Eye (tissue), 1 donor: ENCODE measurements around the gene KDM8.
"Not testable (repeated sequence)": the region's sequence is repeated elsewhere in the genome, so short reads cannot be mapped to it uniquely, and the experiment has no call there.

Experiments used
- DNase-seq: peaks from one replicate; pipeline ENCODE4 v3.0.0-alpha.2; 2015

KDM8 gene

GRCh38 chr16:27245276-27246172 lies 42.2 kb downstream of the KDM8 start:
- DNase-seq = peak; percentile 83

DNA sequence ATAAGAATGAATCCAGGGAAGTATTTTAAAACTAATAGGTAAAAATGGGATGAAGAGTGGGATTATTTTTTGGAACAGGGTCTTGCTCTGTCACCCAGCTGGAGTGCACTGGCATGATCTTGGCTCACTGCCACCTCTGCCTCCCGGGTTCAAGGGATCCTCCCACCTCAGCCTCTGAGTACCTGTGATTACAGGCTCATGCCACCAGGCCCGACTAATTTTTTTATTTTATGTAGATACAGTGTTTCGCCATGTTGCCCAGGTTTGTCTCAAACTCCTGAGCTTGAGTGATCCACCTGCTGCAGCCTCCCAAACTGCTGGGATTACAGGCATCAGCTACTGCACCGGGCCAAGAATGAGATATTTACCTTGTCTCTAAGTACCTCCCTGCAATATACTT lies 43.1 kb downstream of the KDM8 start:
- no peak for DNase-seq

DNA sequence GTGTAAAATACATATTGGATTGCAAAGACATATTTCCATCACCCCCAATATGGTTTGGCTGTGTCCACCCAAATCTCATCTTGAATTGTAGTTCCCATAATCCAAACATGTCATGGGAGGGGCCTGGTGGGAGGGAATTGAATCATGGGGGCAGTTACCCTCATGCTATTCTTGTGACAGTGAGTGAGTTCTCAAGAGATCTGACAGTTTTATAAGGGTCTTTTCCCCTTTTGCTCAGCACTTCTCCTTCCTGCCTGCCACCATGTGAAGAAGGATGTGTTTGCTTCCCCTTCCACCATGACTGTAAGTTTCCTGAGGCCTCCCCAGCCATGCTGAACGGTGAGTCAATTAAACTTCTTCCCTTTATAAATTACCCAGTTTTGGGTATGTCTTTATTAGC lies 43.8 kb downstream of the KDM8 start:
- DNase-seq = not testable (repeated sequence)

- no peak for DNase-seq
These were observed 44.7 kb downstream of the KDM8 start for GRCh38 chr16:27248036-27248435.

- DNase-seq = not testable (repeated sequence)
These were observed 45.6 kb downstream of the KDM8 start for GRCh38 chr16:27248886-27249285.

DNA sequence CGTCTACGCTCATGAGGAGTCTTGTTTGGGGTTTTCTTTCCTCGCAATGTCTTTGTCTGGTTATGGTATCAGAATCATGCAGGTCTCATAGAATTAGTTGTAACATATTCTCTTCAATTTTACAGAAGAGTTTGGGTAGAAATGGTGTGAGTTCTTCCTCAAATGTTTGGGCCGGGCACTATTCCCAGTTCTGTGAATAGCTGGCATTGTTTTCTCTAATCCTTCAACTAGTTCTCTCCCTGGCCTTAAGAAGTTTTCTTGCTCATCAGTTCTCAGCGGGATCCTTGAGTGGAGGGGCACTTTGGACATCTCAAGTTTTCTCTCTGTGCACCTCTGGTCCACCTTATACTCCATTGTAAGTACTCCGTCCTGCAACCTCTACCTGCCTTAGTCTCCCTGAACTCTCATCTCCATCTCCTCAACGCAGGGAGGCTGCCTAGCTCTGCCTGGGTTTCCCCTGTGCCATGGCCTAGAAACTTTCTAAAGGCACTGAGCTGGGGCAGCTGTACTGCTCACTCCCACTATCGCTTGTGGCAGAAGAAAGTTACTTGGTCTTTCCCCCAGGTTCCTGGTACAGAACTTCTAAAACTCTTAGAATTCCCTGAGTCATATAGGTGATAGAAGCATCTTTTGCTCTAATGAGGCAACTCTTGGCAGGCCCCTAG lies 48.3 kb downstream of the KDM8 start:
- no peak for DNase-seq

GRCh38 chr16:27252206-27252585 lies 48.9 kb downstream of the KDM8 start:
- DNase-seq = no peak

DNA sequence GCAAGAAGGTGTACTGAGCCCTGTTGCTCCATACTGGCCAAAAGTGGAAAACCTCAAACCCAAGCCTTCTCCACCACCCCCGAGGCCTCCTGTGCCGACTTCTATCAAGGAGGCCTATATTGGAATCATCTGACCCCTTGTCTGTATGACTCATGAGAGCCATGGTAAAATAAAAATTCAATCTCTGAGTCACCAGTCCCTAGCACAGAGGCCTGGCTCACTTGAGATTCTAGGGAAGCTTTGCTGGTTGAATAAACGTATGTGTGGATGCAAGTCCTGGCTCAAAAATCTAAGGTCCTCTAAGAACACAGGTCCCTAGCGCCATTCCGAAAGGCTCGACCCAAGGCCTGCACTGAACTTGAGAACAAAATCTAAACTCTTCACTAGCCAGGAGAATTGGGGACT lies 50.2 kb downstream of the KDM8 start:
- no peak for DNase-seq

DNA sequence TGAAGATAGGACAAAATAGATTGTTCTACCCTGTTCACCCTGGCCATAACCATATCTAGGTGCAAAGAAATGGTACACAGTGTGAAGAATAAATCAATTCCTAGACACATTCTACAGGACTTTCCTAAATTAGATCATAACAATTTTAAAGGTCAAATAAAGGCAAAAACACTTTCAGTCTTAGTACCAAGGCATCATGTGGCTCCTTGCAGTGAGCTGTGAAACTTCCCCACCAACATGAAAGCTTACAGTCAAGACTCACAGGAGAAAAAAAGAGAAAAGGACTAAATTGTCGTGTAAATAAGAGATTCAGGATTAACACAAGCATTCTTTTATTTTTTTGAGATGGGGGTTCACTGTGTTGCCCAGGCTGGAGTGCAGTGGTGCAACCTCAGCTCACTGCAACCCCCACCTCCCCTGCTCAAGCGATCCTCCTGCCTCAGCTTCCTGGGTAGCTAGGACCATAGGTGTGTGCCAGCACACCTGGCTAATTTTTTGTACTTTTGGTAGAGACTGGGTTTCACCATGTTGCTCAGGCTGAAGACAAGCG lies 51.0 kb downstream of the KDM8 start:
- DNase-seq = no peak

DNA sequence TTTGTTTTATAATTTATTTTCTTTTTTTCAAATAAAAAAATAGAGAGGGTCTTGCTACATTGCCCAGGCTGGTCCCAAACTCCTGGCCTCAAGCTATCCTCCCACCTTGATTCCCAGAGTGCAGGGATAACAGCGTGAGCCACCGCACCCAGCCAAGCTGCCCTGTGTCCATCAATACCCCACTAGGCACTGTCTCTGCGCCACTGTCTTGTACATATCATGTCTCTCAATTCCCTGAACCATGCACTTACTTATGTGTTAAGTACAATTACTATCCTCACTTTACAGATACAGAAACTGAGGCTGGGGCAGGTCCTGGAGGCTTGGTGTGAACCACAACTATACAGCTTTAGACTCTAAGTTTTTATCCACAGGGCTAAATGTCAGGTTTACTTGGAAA lies 53.5 kb downstream of the KDM8 start:
- no peak for DNase-seq

- DNase-seq = no peak
These were observed 53.9 kb downstream of the KDM8 start for GRCh38 chr16:27257271-27257670.

GRCh38 chr16:27258241-27258734 lies 55.0 kb downstream of the KDM8 start:
- DNase-seq = no peak

DNA sequence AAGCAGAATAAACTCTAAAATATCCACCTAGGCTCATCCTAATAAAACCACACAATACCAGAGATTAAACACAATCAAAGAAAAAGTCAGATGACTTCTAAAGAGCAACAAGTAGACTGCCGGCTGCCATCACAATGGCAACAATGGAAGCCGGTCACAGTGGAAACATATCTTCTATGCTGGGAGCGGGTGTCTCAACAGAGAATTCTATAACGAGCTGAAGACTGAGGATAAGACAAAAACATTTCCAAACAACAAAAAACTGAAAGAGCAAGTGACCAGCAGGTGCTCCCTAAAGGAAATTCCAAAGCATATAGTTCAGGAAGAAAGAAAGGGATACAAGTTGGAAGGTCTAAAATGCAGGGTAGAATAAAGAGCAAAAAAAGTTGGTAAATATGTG lies 56.4 kb downstream of the KDM8 start:
- no peak for DNase-seq

DNA sequence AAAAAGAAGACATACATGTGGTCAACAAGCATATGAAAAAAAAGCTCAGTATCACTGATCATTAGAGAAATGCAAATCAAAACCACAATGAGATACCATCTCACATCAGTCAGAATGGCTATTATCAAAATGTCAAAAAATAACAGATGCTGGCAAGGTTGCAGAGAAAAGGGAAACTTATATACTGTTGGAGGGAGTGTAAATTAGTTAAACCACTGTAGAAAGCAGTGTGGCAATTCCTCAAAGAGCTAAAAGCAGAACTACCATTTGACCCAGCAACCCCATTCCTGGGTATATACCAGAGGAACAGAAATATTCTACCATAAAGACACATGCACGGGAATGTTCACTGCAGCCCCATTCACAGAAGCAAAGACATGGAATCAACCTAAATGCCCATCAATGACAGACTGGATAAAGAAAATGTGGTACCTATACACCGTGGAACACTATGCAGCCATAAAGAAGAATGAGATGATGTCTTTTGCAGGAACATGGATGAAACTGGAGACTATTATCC lies 59.6 kb downstream of the KDM8 start:
- DNase-seq = not testable (repeated sequence)

GRCh38 chr16:27264151-27264550 lies 60.8 kb downstream of the KDM8 start:
- DNase-seq = no peak

- DNase-seq = no peak
These were observed 62.7 kb downstream of the KDM8 start for GRCh38 chr16:27265982-27266381.

- peak; percentile 8 for DNase-seq
These were observed 63.8 kb downstream of the KDM8 start for GRCh38 chr16:27267037-27267677.

DNA sequence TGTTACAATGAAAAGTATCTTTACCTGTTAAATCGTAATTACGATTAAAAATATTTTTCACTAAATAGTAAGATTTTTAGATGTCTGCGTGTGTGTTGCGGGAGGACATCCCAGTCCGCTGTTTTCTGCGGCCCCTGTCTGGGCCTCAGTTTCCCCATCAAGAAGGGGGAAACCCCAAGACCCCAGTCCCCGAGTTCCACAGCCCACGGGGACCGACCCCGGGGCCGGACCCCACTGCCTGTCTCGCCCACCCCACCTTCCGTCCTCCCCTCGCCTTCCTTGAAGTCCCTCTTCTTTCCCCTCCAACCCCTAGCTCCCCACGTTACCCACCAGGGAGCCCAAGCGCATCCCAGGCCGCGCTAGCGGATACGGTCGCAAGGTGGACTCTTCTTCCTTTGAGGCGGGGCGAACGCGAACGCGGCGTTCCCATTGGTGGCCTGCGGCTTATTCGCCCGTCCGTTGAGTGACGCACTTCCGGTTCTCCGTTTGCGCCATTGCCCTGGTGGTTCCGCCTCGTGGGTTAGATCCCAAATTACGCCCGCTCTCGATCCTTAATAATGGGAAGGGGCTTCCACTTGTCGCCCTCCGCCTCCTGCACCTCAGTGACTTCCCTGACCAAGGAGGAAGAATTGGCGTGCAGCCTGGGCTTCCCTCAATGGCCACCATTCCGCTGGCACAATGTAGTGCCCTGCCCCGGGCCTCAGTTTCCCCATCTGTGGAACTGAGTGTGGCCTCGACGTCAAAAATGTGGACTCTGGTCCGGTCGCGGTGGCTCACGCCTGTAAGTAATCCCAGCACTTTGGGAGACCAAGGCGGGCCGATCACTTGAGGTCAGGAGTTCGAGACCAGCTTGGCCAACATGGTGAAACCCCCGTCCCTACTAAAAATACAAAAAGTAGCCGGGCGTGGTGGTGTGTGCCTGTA lies 65.3 kb downstream of the KDM8 start, which contains the start of gene NSMCE1:
Gene NSMCE1, minus strand, starts transcription at position 397 of the 924 bp plus-strand sequence. CDS start 11,202 bp downstream, outside the sequence.
- DNase-seq = peak; percentile 99

- no peak for DNase-seq
These were observed 66.2 kb downstream of the KDM8 start for GRCh38 chr16:27269300-27270150.

DNA sequence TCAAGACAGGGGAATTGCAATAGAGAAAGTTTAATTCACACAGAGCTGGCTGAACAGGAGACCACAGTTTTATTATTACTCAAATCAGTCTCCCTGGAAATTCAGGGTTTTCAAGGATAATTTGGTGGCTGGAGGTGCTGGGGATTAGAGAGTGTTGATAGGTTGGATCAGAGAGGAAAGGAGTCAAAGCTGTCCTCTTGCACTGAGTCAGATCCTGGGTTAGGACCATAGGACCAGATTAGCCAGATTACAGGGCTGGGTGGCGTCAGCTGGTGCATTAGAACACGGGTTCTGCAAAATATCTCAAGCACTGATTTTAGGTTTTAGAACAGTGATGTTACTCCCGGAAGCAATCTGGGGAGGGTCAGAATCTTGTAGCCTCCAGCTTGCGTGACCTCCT lies 67.0 kb downstream of the KDM8 start:
- DNase-seq = no peak
